CMK (cell line): Measurements from ENCODE around the gene MYBL2.
"Not testable (repeated sequence)": the region's sequence is repeated elsewhere in the genome, so short reads cannot be mapped to it uniquely, and the experiment has no call there.

Experiments used
- DNase-seq: peaks from one replicate; pipeline ENCODE4 v3.0.0-alpha.2; 2010; ENCODE audit warnings: low read depth

Gene MYBL2

GRCh38 chr20:43666376-43667328, at the start of gene MYBL2:
TSS of gene MYBL2 (plus strand) at chr20:43667114. CDS start at chr20:43667284, 170 bp downstream.
- no peak for DNase-seq

DNA sequence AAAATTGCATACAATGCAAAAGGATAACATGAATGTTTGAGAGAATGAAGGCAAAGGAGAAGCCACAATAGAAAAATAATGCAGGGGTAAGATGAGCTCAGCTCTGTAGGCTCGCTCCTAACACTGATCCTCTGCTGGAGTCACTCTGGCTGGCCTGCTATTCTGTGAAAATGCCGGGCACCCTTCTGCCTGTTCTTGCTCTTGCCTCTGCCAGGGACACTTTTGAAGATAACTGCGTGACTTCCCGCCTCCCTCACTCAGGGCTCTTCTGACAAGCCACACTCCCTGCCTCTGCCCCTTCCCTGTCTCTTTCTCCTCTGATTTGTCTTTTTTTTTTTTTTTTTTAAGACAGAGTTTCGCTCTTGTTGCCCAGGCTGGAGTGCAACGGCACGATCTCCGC, 35.3 kb upstream of the MYBL2 start:
- no peak for DNase-seq

GRCh38 chr20:43636429-43636828, 30.5 kb upstream of the MYBL2 start:
- DNase-seq, result no peak

GRCh38 chr20:43642548-43642947, 24.4 kb upstream of the MYBL2 start:
- no peak for DNase-seq

DNA sequence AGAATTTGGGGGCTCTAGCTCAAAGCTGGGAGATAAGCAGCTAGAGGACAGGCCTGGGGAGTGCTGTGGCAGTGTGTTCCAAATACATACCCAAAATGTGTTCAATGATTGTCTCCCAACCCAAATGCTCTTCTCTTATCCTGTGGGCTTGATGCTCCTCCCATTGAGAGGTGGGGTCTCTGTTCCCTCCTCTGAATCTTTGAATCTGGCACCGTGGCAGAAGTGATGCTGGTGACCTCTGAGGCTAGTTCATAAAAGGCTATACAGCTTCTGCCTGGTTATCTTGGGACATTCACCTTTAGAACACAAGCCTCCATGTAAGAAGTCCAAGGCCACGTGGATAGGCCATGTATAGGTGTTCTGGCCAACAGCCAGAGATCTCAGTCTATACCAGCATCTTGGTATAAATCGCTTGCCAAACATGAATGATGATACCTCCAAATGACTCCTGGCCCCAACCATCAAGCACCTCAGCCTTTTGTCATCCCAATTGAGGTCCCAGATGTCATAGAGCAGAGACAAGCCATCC, 15.9 kb upstream of the MYBL2 start:
- DNase-seq, result no peak

GRCh38 chr20:43651650-43652184, 15.2 kb upstream of the MYBL2 start:
- DNase-seq, result not testable (repeated sequence)

DNA sequence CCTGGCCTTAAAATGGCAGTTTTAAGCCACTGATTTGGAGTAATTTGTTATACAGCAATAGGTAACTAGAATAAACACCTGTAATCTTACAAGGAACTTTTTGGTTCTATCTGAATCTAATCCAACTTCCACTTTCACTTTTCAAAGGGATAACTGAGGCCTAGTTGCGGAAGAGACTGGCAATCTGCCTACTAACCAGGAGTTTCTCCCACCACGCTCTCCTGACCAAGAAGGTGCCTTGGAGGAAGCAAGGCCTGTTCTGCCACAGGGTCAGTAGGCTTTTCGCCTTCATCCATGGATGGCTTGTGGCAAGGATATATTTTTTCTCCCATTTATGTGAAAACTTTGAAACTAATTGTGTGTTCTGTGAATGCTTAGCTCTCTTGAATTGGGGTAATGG, 12.9 kb upstream of the MYBL2 start:
- no peak for DNase-seq

DNA sequence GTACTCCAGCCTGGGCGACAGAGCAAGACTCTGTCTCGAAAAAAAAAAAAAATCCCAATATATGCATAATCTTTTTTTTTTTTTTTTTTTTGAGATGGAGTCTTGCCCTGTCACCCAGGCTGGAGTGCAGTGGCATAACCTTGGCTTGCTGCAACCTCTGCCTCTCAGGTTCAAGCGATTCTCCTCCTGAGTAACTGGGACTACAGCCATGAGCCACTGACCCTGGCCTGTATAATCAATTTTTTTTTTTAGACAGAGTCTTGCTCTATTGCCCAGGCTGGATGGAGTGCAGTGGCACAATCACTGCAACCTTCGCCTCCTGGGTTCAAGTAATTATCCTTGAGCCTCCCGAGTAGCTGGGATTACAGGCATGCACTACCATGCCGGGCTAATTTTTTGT, 11.7 kb upstream of the MYBL2 start:
- DNase-seq, result not testable (repeated sequence)

- no peak for DNase-seq
Observed at GRCh38 chr20:43655937-43656336, 11.0 kb upstream of the MYBL2 start.

DNA sequence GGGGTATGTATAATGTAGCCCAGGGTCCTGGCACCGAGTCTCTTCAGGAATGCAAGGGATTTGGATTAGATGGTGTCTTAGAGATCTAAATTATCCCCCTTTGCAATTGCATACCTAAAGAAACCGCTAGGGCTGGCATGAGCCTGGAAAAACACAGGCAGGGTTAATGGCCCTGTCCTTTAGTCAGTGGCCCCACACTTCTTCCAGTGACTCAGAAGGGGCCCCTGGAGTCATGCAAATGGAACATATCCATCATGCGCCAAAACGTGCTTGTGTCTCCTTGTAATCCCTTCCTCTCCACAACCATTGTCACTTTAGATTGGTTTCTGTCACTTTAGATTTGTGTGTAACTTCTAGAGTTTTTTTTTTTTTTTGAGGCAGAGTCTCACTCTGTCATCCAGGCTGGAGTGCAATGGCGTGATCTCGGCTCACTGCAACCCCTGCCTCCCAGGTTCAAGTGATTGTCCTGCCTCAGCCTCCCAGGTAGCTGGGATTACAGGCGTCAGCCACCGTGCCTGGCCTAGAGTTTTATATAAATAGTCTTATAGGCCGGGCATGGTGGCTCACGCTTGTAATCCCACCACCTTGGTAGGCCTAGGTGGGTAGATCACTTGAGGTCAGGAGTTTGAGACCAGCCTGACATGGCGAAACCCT, 8.7 kb upstream of the MYBL2 start:
- DNase-seq, result no peak

GRCh38 chr20:43658723-43659419, 8.0 kb upstream of the MYBL2 start:
- DNase-seq, result no peak

DNA sequence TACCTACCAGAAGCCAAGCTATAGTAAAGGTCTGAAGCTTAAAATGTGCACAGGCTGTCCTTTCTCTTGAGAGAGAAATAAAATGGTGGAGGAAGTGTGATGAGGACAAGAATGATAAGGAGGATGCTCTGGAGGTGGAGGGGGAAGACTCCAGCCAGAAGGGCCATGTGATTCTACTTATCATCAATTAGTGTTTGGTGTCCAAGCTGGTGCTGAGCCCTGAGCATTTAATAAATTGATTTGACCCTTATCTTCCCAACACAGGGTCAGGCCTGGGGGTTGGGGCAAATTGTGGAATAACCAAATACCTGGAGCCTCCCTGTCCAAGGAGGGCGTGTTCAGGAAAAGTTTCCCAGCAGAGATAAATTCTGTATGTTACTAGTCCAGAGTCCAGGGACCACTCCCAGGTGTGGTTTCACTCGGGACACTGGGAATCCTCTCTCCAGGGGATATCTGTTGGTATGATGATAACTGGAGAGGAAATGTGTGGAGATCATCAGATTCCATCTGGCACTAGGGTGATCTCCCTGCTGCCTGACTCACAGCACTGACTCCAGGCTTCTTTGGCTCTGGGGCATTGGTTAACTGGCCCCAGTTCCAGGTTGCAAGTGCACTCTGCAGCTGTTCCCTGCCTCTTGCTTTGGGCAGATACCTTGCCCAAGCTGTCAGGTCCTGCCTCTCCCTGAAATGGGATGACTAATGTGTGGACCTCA, 3.8 kb upstream of the MYBL2 start:
- no peak for DNase-seq

DNA sequence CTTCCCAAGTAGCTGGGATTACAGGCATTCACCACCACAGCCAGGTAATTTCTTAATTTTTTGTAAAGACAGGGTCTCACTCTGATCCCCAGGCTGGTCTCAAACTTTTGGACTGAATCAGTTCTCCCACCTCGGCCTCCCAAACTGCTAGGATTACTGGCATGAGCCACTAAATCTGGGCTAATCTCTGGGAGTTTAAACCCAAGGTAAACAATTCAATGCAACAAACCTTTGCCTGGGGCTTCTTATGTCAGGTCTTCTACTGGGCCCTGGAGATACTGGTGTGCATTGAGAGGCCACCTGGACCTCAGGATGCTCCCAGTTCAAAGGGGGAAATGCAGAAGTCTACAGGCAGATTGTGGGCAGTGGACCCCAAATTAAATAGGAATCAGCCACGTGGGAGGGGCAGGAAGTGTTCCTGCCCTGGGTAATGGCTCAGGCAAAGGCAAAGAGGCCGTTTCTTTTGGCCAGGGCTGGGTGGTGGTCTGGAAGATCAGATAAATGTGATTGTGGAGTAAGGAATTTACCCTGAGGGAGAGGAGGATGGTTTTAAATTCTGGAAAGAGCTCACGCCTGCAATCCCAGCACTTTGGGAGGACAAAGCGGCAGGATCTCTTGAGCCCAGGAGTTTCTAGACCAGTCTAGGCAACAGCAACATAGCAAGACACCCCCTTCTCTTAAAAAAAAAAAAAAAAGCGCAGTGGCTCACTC, 1.3 kb upstream of the MYBL2 start:
- no peak for DNase-seq

- no peak for DNase-seq
Observed at GRCh38 chr20:43667341-43668132, 623 bp downstream of the MYBL2 start.

DNA sequence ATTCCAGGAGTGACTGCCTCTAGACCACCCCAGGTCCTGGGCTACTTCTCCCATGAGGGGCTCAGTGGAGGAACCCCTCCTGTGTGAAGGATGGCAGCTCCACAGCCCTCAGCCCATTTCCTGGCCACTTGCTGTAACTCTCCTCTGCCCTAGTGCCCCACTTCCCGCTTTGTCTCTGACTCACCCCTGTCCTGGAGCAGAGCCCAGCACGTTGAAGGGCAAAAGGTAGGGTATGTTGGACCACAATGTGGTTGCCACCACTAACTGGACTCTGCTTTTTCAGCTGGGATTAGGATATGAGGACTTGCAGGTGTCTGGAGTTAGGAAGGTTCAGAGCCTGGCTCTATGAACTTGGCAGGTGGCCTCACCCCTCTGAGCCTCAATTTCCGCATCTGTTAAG, 2.4 kb downstream of the MYBL2 start:
- DNase-seq, result no peak

- no peak for DNase-seq
Observed at GRCh38 chr20:43670423-43670822, 3.5 kb downstream of the MYBL2 start.

GRCh38 chr20:43676368-43676767, 9.5 kb downstream of the MYBL2 start:
- no peak for DNase-seq

GRCh38 chr20:43680981-43681380, 14.1 kb downstream of the MYBL2 start:
- no peak for DNase-seq

GRCh38 chr20:43681468-43681942, 14.6 kb downstream of the MYBL2 start:
- DNase-seq, result no peak

DNA sequence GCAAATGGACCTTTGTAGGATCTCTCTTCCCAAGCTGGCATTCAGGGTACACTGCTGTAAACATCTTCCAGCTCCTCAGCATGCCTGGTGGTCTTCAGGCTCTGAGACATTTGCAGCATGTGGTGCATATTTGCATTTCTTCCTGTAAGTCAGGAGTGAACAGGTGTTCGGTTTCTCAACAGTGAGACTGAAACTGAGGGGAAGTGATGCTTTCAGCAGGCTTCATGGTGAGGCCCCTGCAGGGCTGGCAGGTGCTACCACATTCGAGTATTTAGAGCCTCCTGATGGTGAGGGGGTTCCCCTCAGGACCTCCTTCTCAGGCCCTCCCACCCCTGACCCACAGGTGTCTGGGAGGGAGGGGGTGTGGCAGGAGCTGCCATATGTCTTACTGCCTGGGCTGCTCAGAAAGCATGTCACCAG, 15.1 kb downstream of the MYBL2 start:
- DNase-seq, result no peak
